Lower lobe of right lung (tissue), 2 donors: Measurements from ENCODE around the gene FZD7. TPM values are rescaled to one million over a fixed set of nuclear protein-coding genes. Genes with fewer than 3 reads are reported as not detected.

Source experiments
- ATAC-seq, 2 donors: fragments of 200-7000 bp; cut with Tn5 transposase; one replicate each; pipeline ENCODE4 v1.9.1; 2020 to 2022; ENCODE audit warnings: mild to moderate bottlenecking in 2 of 2, moderate library complexity in 2 of 2
- DNase-seq: peaks from one replicate; pipeline ENCODE4 v3.0.0-alpha.2; 2020
- H3K27ac ChIP-seq: fragments of 200-600 bp; one replicate; pipeline ENCODE4 v1.8.0; 2022
- H3K27me3 ChIP-seq: fragments of 200-600 bp; one replicate; pipeline ENCODE4 v1.8.0; 2022; ENCODE audit warnings: low read depth
- H3K36me3 ChIP-seq: fragments of 200-600 bp; one replicate; pipeline ENCODE4 v1.8.0; 2022; ENCODE audit warnings: mild to moderate bottlenecking
- H3K4me1 ChIP-seq: fragments of 200-600 bp; one replicate; pipeline ENCODE4 v1.8.0; 2022
- H3K4me3 ChIP-seq: fragments of 200-600 bp; one replicate; pipeline ENCODE4 v1.8.0; 2022; ENCODE audit warnings: mild to moderate bottlenecking
- H3K9me3 ChIP-seq: fragments of 200-600 bp; one replicate; pipeline ENCODE4 v1.8.0; 2022
- CTCF ChIP-seq: fragments of 200-600 bp; IDR thresholded peaks from one replicate; pipeline ENCODE4 v1.8.0; 2022; ENCODE audit warnings: antibody characterized with exemption, mild to moderate bottlenecking
- intact Hi-C: fragments of 100-400 bp; cut with DNase I; formaldehyde crosslinking; loops from one replicate; pipeline ENCODE4 v1.11.0; 2022
- total RNA-seq: library from RNA; stranded (reverse); fragmentation: NEBNext Ultra II Directional; extraction: Animal tissue kit (Norgen Biotek cat#: 25700); gene quantifications from one replicate; pipeline ENCODE4 v1.2.1, GENCODE V29; 2021
- donor health status: DM: no; HTN: yes; CAD: no; lungs with severe emphysema.

FZD7 gene
- total RNA-seq, 1 donor from 2014 or later, result 15.2 TPM

GRCh38 chr2:202067589-202067988, 33.9 kb downstream of the FZD7 start:
- no peaks in the 10 kb centered on the region for H3K27me3 ChIP-seq
- ATAC-seq, result no peak
- intact Hi-C loops, result no loop called here
- H3K27ac ChIP-seq, result no peak overlapping the region
- H3K4me3 ChIP-seq, result no peak overlapping the region
- no peak for TF ChIP-seq CTCF
- peaks cover 11% of the 10 kb centered on the region for H3K4me1 ChIP-seq
- no peak for DNase-seq
- no peaks in the 10 kb centered on the region for H3K9me3 ChIP-seq
- no peaks in the 10 kb centered on the region for H3K36me3 ChIP-seq

GRCh38 chr2:202069170-202070067, 35.8 kb downstream of the FZD7 start:
- no peak for TF ChIP-seq CTCF
- H3K27me3 ChIP-seq, result no peaks in the 10 kb centered on the region
- DNase-seq (no peak), ATAC-seq (peak in 1 of 2 donors; percentile 34)
- no peaks in the 10 kb centered on the region for H3K9me3 ChIP-seq
- H3K36me3 ChIP-seq, result no peaks in the 10 kb centered on the region
- intact Hi-C loops, result no loop called here
- no peak overlapping the region for H3K4me3 ChIP-seq
- H3K27ac ChIP-seq, result no peak overlapping the region
- H3K4me1 ChIP-seq, result peaks cover 6% of the 10 kb centered on the region

- intact Hi-C loops, result no loop called here
- H3K9me3 ChIP-seq, result no peaks in the 10 kb centered on the region
Observed at GRCh38 chr2:202071107-202071506, 37.5 kb downstream of the FZD7 start.

GRCh38 chr2:202072226-202072625, 38.6 kb downstream of the FZD7 start:
- intact Hi-C loops, result no loop called here
- Histone ChIP-seq H3K4me1 (no peaks in the 10 kb centered on the region), H3K36me3 (no peaks in the 10 kb centered on the region), H3K4me3 (no peak overlapping the region), H3K9me3 (no peaks in the 10 kb centered on the region), H3K27ac (no peak overlapping the region), H3K27me3 (no peaks in the 10 kb centered on the region)
- no peak for TF ChIP-seq CTCF
- DNase-seq (no peak), ATAC-seq (no peak)

More at GRCh38 chr2:202071107-202071506, 37.5 kb downstream of the FZD7 start:
- no peak overlapping the region for H3K4me3 ChIP-seq
- H3K27ac ChIP-seq, result no peak overlapping the region
- no peaks in the 10 kb centered on the region for H3K4me1 ChIP-seq
- no peaks in the 10 kb centered on the region for H3K36me3 ChIP-seq
- DNase-seq, result no peak
- no peak for ATAC-seq
- no peaks in the 10 kb centered on the region for H3K27me3 ChIP-seq
- no peak for TF ChIP-seq CTCF

GRCh38 chr2:202072737-202073401, 39.2 kb downstream of the FZD7 start, which contains the start of gene KIAA2012:
Gene KIAA2012, plus strand, starts transcription at chr2:202073255. Its CDS starts 373 bp downstream, at chr2:202073628.
- no peaks in the 10 kb centered on the region for H3K27me3 ChIP-seq
- no peaks in the 10 kb centered on the region for H3K36me3 ChIP-seq
- H3K4me3 ChIP-seq, result no peak within 1 kb of the TSS
- no peaks in the 10 kb centered on the region for H3K4me1 ChIP-seq
- H3K27ac ChIP-seq, result no peak within 1 kb of the TSS
- ATAC-seq, result no peak
- intact Hi-C loops, result no loop called here
- TF ChIP-seq CTCF, result no peak
- no peaks in the 10 kb centered on the region for H3K9me3 ChIP-seq
- no peak for DNase-seq
